GM19193 (cell line): ENCODE results near the gene FAM43A.

Experiments
- POLR2A ChIP-seq: IDR thresholded peaks from 4 replicates; pipeline ENCODE4 v1.6.1; 2011; ENCODE audit not compliant: insufficient read depth, insufficient read length; ENCODE audit errors: extremely low read depth

The FAM43A gene

DNA sequence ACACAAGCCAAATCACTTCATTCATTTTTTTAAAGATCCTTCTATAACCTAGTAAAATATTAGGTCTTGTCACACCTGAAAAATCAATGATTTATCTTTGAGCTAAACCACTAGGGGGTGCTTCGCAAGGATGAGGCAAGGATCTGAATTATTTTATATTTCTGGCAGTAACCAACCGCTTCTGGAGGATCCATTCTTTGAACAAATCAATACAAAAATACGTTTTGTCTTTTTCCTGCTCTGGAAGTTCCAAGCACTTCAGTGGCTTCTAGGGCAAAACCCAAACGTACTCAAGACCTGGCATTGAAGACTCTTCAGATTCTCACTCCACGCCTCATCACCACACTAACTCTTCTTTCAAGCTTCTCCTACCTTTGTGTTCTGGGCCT is 14.2 kb upstream of the FAM43A start:
- no peak for TF ChIP-seq POLR2A

DNA sequence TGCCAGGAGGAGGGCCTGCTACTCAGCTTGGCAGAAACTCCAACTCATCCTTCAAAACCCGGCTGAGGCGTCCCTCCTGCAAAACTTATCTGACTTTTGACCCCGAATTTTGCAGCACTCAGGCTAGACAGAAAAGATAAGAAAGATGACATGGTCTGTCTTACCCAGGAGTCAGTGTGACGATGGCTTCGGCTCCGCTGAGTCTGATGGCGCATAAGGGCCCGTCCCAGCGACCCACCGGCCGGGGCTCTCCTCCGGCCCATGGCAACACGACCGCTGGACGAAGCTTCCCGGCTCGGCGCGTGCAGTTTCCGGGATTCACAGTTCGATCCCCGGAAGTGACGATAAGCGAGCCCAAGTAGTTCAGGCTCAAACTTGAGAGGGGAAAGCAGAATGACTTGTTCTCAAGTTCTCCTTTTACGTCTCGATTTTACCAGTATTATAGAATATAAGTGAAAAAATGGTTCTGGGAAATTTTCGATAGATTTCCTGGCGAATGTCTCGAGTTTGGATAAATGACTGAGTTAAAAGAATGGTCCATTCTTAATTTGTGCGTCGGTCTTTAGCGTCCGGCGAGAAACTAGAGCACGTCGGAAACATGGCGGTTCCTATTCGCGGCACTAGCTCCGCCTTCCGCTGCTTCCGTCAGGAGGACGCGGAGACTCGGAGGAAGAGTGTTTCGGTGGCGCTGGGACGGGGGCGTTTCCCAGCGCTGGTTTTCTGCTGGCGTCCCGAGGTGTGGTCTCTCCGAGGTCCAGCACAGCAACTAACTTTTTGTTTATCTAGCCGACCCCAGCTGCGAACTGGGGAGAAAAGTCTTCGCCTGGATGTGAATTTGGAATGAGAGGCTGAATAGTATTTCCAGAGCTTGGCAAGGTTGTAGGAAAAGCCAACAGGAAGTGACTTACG is 13.5 kb upstream of the FAM43A start, which contains the start of gene LSG1:
LSG1 (minus strand) TSS at position 292 of the 909 bp plus-strand sequence; CDS start at position 263, 29 bp downstream.
- TF ChIP-seq POLR2A: peak; percentile 71

DNA sequence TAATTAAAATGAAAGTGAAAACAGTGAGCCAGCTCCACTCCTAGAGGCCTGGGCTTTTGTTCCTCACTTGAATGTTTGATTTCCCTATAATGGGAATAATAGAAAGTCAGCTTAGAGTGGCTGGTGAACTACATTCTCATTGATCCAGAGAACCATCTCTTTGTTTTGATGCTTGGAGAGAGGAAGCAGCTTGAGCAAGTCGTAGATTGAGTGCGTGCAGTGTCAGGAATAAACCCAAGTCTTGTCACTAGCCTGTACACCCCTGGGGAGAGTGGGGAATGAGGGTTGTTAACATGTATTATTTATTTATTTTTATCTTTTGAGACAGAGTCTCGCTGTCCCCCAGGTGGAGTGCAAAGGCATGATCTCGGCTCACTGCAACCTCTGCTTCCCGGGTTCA is 12.8 kb upstream of the FAM43A start:
- no peak for TF ChIP-seq POLR2A

DNA sequence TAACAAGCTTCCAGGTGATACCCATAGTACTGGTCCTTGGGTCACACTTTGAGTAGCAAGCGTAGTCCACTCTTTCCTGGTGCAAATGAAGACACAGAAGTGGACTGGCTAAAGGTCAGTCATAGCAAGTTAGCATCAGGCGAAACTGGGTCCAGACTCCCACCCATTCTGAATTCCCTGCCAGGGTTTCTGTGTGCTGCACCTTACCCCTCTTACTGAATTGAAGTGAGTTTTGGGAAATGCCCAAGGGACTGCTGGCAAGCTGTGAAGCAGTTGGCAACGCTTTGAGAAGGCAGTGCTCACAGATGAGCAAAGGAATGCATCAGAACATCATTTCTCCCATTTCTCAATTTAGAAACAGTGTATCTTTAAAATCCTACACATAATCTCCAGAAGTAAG is 11.9 kb upstream of the FAM43A start:
- no peak for TF ChIP-seq POLR2A

GRCh38 chr3:194675081-194675640 is 10.5 kb upstream of the FAM43A start:
- no peak for TF ChIP-seq POLR2A

DNA sequence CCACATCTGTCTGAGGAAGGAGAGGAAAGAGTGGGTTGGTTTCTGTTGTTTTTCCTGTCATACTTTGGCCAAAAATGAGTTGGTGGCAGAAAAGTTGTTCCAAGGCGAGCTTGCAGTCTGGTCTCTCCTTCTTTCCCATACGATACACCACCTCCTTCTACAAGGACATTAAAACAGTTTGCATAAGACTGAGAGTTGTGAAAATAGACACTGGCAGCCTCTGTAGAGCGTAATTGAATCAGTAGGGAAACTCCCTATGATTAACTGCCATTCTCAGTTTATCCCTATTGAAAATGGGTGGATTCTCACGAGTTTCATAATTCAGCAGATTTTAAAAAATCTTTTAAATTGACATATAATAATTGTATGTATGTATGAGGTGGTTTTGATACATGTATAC is 10.0 kb upstream of the FAM43A start:
- TF ChIP-seq POLR2A: no peak

DNA sequence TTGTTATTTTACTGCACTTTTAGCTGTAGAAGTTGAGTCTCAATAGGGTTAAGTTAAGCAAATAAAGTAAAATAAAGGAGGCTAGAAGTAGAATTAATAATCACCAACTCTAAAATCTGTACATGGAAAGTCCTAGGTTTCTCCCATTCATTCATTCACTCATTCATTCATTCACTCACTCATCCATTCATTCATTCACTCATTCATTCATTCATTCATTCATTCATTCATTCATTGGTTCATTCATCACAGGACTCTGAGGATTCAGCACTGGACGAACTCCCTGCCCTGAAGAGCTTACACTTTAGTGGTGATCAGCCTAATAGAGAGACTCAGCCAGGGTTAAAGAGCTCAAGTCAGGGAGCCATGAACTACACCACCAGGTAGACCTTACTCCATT is 9.2 kb upstream of the FAM43A start:
- no peak for TF ChIP-seq POLR2A

DNA sequence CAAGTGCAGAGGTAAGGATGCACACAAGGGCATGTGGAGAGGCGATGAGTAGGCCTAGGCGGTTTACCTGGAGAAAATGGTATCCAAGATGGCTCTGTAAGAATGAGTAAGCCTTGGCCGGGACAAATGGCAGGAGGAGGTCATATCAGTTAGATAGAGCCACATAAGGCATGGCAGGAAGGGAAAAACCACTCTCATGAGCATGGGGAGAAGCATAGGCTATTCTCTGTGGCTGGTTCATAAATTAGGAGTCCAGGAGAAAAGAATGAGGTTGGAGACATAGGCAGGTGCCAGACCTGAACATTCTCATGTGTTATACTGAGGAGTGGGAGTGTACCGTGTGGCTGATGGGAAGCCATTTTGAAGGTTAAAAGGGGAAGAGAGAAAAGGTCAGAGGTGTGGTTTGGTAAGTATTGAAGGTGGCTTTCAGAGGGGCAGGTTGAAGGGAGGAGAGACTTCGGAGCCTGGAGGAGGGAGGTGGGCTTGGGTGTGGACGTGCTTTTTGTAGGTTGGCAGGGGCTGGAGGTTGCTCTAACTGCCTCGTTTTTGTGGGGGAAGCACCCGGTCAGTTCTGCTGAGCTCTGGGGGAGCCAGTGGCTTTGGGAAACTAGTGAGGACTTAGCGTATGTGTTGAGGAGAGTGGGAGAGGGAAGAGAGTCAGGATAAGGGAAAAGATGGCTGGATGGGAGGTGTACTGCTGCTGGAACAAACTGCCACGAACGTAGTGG is 4.6 kb upstream of the FAM43A start:
- no peak for TF ChIP-seq POLR2A

DNA sequence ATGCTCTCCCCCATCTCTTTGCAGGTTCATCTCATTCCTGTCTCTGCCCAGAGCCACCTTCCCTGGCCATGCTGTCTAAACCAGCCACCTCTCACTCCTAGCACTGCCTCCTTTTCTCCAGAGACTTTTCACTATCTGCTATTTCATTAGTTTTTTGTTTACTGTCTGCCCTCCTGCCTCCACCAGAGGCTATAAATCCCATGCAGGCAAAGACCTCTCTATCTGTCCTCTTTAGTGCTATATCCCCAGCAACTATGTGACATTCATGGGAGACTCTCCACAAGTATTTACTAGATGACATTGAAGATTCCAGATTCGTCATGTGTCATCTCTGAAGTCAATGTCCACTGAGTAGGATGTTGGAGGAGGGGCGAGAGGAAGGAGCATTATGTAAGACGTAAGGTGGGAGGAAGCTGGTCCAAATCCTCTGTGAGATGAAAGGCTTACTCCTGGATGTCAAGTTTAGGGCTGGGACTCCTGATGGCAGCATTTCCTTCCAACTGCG is 3.4 kb upstream of the FAM43A start:
- TF ChIP-seq POLR2A: no peak

GRCh38 chr3:194682694-194683310 is 2.9 kb upstream of the FAM43A start:
- no peak for TF ChIP-seq POLR2A

- TF ChIP-seq POLR2A: no peak
Measured at GRCh38 chr3:194683380-194683779, 2.3 kb upstream of the FAM43A start.

DNA sequence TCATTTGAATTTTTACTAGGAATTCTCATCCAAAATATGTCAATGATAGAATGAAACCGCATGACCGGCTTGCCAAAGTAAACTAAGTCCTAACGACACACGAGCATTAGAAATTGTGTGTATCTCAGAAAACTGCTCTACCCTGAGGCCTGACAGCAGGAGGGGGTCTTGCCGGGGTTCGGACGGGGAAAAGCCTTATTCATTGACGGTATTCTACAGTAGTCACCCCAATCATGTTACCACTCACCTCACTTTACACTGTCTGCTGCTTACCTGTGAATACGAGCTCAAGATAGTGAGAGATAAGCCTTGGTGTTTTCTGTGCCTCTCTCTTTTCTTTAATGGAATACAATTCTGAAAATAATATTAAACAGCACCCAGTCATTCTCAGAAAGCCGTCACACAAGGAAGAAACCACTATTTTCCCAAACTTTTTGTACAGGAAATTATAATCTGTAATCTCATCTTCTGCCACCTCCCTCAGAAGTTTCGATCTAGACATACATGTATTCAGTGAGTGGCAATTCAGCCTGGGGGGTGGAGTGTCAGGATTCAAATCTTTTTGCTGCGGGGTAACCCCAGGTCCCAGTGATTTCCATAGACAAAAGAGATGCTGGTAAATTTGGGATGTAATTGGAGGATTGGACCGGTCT is 492 bp upstream of the FAM43A start:
- TF ChIP-seq POLR2A: no peak

DNA sequence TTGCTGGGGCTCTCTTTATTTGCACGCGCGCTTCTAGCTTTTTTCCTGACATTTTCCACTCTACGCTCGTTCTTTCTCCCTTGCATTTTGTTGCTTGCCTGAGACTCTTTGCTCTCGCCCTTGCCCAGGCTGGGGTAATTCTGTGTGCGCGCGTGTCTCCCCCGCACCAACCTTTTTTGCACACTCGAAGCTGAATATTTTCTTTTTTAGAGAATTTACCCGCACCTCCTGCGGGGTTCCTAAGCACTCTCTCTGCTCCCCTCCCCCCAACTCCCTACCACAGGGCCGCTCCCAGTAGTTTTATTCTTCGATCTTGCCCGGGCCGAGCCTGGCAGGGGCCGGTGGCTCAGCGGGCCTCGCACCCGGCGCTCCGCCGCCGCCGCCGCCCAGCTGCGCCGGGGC is 732 bp downstream of the FAM43A start:
- no peak for TF ChIP-seq POLR2A

DNA sequence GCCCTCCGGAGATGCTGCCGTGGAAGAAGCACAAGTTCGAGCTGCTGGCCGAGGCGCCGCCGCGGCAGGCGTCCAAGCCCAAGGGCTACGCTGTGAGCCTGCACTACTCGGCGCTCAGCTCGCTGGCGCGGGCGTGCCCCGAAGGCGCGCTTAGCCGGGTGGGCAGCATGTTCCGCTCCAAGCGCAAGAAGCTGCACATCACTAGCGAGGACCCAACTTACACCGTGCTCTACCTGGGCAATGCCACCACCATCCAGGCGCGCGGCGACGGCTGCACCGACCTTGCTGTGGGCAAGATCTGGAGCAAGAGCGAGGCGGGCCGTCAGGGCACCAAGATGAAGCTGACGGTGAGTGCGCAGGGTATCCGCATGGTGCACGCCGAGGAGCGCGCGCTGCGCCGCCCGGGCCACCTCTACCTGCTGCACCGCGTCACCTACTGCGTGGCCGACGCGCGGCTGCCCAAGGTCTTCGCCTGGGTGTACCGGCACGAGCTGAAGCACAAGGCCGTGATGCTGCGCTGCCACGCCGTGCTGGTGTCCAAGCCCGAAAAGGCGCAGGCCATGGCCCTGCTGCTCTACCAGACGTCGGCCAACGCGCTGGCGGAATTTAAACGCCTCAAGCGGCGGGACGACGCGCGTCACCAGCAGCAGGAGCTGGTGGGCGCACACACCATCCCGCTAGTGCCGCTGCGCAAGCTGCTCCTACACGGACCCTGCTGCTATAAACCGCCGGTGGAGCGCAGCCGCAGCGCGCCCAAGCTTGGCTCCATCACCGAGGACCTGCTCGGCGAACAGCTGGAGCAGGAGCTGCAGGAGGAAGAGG is 1.3 kb downstream of the FAM43A start:
- TF ChIP-seq POLR2A: no peak

DNA sequence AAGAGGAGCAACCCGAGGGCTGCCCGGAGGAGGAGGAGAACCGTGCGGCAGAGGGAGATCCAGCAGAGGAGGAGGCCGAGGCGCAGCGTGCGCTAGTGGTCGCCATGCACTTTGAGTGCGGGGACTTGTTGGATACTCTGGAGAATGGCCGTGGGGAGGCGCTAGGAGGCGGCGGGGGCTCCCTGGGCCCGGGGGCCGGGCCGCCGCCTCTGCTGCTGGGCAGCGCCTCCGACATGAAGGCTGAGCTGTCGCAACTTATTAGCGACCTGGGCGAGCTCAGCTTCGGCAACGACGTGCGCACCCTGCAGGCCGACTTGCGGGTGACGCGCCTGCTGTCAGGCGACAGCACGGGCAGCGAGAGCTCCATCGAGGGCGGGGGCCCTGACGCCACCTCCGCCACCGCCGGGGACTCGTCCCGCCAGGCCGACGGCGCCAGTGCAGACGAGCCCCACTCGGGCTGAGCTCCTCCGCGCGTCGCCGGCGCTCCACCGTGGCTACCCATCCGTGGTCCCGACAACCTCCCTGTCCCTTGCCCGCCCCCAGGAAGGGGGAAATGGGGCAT is 2.0 kb downstream of the FAM43A start:
- TF ChIP-seq POLR2A: peak; percentile 54
